ENCODE measurements around the gene FOXO1.

FOXO1 gene

DNA sequence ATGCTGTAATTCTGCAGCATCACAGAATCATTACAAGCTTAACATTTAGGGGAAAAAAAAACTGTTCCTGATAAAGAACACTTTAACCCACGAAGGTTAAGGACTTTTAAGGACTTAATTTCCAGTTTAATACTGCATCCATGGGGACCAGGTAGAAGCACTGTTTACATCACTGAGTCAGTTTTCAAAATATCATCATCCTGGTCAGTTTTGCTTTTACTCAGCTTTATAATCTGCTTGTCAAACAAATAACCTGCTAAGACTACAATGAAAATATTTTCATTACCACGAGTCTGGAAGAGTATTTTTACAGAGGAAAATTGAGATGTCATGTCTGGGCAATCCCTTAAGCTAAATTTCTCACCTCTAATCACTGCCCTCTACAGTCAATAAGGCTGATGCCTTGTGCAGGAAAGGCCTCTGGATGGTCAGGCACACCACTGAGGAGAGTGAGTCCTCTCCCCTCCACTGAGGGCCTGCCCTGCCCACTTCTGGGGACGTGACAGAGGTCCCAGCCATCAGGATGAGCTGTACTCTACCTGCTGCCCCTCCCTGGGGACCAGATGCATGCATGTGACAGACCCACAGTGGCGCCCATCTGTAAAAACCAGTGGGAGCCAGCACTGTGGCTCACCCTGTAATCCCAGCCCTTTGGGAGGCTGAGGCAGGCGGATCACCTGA lies 31.0 kb downstream of the FOXO1 start:
- Histone ChIP-seq H3K27me3 (replicated peaks; ENCODE audit: control insufficient read depth, insufficient read depth, low read length) (no peaks in the 10 kb centered on the region), H3K36me3 (ENCODE audit: control insufficient read depth, insufficient read depth, low read length, severe bottlenecking) (peaks cover 11% of the 10 kb centered on the region), H3K9me3 (ENCODE audit: control insufficient read depth, low read length) (no peaks in the 10 kb centered on the region), H3K9ac (ENCODE audit: low read length) (no peak overlapping the region), H3K4me1 (ENCODE audit: control insufficient read depth, insufficient read depth, low read length) (peaks cover 41% of the 10 kb centered on the region), H3K4me3 (ENCODE audit: low read length) (no peak overlapping the region)
- no peak for DNase-seq (ENCODE audit: low read depth)

DNA sequence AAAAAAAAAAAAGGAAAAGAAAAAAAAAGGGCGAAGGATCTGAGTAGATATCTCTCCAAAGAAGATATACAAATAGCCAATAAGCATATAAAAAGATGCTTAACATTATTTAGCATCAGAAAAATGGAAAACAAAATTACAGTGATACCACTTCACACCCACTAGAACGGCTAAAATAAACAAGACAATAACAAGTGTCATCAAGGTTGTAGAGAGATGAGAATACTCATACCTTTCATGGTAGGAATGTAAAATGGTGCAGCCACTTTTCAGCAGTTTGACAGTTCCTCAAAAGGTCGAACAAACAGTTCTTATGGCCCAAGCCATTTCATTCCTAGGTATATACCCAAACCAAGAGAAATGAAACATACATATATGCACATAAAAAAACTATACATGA lies 33.5 kb downstream of the FOXO1 start:
- no peaks in the 10 kb centered on the region for H3K9me3 ChIP-seq (ENCODE audit: control insufficient read depth, low read length)
- H3K36me3 ChIP-seq (ENCODE audit: control insufficient read depth, insufficient read depth, low read length, severe bottlenecking): peaks cover 14% of the 10 kb centered on the region
- DNase-seq (ENCODE audit: low read depth): no peak
- H3K27me3 ChIP-seq (replicated peaks; ENCODE audit: control insufficient read depth, insufficient read depth, low read length): no peaks in the 10 kb centered on the region
- H3K9ac ChIP-seq (ENCODE audit: low read length): no peak overlapping the region
- H3K4me1 ChIP-seq (ENCODE audit: control insufficient read depth, insufficient read depth, low read length): peaks cover 16% of the 10 kb centered on the region
- no peak overlapping the region for H3K4me3 ChIP-seq (ENCODE audit: low read length)

DNA sequence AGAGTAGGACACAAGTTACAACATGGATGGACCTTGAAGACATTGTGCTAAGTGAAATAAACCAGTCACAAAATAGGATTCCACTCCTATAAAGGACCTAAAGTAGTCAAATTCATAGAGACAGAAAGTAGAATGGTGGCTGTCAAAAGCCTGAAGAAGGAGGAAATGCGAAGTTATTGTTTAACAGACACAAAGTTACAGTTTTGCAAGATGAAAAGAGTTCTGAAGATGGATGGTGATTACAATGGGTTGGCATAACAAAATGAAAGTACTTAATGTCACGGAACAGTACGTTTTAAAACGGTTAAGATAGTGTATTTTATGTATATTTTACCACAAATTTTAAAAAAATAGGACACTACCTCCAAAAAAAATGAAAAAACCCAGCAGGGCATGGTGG lies 34.8 kb downstream of the FOXO1 start:
- Histone ChIP-seq H3K9me3 (ENCODE audit: control insufficient read depth, low read length) (no peaks in the 10 kb centered on the region), H3K9ac (ENCODE audit: low read length) (no peak overlapping the region), H3K36me3 (ENCODE audit: control insufficient read depth, insufficient read depth, low read length, severe bottlenecking) (peaks cover 19% of the 10 kb centered on the region), H3K27me3 (replicated peaks; ENCODE audit: control insufficient read depth, insufficient read depth, low read length) (no peaks in the 10 kb centered on the region), H3K4me3 (ENCODE audit: low read length) (no peak overlapping the region), H3K4me1 (ENCODE audit: control insufficient read depth, insufficient read depth, low read length) (peaks cover 11% of the 10 kb centered on the region)
- no peak for DNase-seq (ENCODE audit: low read depth)

DNA sequence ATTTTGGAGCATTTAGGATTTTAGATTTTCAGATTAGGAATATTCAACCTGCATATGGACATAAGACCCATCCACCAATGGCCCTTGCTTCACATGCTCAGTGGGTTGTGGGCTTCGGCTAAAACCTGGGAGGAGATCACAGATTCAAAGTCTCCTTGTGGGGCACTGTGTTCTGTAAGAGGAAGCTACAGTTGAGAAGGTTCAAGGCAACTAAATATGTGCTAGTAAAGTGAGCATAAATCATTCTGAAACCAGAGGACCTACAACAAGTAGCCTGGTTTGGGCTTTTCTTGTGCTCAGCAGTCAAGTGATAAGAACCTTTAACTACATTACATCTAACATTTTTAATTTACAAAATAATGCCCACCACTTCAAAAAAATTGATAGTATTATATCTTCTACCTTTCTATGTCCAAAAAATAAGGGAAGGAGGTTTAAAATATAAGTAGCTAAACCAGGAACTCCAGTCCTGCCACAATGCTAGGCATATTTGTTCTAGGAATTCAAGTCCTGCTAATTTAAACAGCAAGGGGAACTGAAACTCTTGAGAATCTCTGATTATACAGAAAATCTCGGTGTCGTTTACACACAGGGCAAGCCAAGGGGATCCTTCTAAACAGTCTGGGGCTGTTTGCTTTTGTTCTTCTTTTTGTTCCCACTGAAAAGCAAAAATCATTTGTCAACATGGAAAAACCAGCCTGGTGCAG lies 36.6 kb downstream of the FOXO1 start:
- no peak overlapping the region for H3K4me3 ChIP-seq (ENCODE audit: low read length)
- H3K36me3 ChIP-seq (ENCODE audit: control insufficient read depth, insufficient read depth, low read length, severe bottlenecking): peaks cover 19% of the 10 kb centered on the region
- DNase-seq (ENCODE audit: low read depth): no peak
- no peak overlapping the region for H3K9ac ChIP-seq (ENCODE audit: low read length)
- no peaks in the 10 kb centered on the region for H3K9me3 ChIP-seq (ENCODE audit: control insufficient read depth, low read length)
- H3K4me1 ChIP-seq (ENCODE audit: control insufficient read depth, insufficient read depth, low read length): peaks cover 25% of the 10 kb centered on the region
- H3K27me3 ChIP-seq (replicated peaks; ENCODE audit: control insufficient read depth, insufficient read depth, low read length): no peaks in the 10 kb centered on the region

- Histone ChIP-seq H3K9me3 (ENCODE audit: control insufficient read depth, low read length) (no peaks in the 10 kb centered on the region), H3K36me3 (ENCODE audit: control insufficient read depth, insufficient read depth, low read length, severe bottlenecking) (peaks cover 20% of the 10 kb centered on the region), H3K4me1 (ENCODE audit: control insufficient read depth, insufficient read depth, low read length) (peaks cover 49% of the 10 kb centered on the region), H3K4me3 (ENCODE audit: low read length) (no peak overlapping the region), H3K9ac (ENCODE audit: low read length) (no peak overlapping the region), H3K27me3 (replicated peaks; ENCODE audit: control insufficient read depth, insufficient read depth, low read length) (no peaks in the 10 kb centered on the region)
- DNase-seq (ENCODE audit: low read depth): no peak
Observed at GRCh38 chr13:40626977-40627376, 39.5 kb downstream of the FOXO1 start.

- Histone ChIP-seq H3K4me3 (ENCODE audit: low read length) (no peak overlapping the region), H3K9me3 (ENCODE audit: control insufficient read depth, low read length) (no peaks in the 10 kb centered on the region), H3K36me3 (ENCODE audit: control insufficient read depth, insufficient read depth, low read length, severe bottlenecking) (peaks cover 18% of the 10 kb centered on the region), H3K9ac (ENCODE audit: low read length) (no peak overlapping the region), H3K4me1 (ENCODE audit: control insufficient read depth, insufficient read depth, low read length) (peaks cover 53% of the 10 kb centered on the region), H3K27me3 (replicated peaks; ENCODE audit: control insufficient read depth, insufficient read depth, low read length) (no peaks in the 10 kb centered on the region)
- DNase-seq (ENCODE audit: low read depth): no peak
Observed at GRCh38 chr13:40626561-40626960, 39.9 kb downstream of the FOXO1 start.

GRCh38 chr13:40624986-40625385 lies 41.5 kb downstream of the FOXO1 start:
- Histone ChIP-seq H3K9ac (ENCODE audit: low read length) (no peak overlapping the region), H3K36me3 (ENCODE audit: control insufficient read depth, insufficient read depth, low read length, severe bottlenecking) (peaks cover 12% of the 10 kb centered on the region), H3K9me3 (ENCODE audit: control insufficient read depth, low read length) (no peaks in the 10 kb centered on the region), H3K27me3 (replicated peaks; ENCODE audit: control insufficient read depth, insufficient read depth, low read length) (no peaks in the 10 kb centered on the region), H3K4me1 (ENCODE audit: control insufficient read depth, insufficient read depth, low read length) (peaks cover 67% of the 10 kb centered on the region), H3K4me3 (ENCODE audit: low read length) (no peak overlapping the region)
- DNase-seq (ENCODE audit: low read depth): no peak

DNA sequence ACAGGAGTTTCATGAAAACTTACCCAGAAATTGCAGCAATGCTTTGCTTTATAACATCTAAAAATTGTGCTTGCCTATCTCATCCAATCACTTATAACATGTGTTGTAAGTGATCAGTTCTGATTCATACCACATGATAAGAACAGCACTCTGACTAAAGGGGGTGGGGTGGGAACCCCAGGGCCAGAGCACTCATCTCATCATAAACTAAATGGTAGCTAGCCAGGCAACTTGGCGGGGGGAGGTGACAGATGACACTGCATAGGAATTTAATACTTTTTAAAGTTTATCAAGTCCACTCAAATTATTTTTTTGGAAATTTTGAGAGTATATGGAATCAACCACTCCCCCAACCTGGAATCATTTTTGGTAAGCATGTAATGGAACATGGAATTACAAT lies 42.1 kb downstream of the FOXO1 start:
- Histone ChIP-seq H3K27me3 (replicated peaks; ENCODE audit: control insufficient read depth, insufficient read depth, low read length) (no peaks in the 10 kb centered on the region), H3K36me3 (ENCODE audit: control insufficient read depth, insufficient read depth, low read length, severe bottlenecking) (peaks cover 12% of the 10 kb centered on the region), H3K4me1 (ENCODE audit: control insufficient read depth, insufficient read depth, low read length) (peaks cover 73% of the 10 kb centered on the region), H3K4me3 (ENCODE audit: low read length) (peak overlapping the region; percentile 26), H3K9ac (ENCODE audit: low read length) (no peak overlapping the region), H3K9me3 (ENCODE audit: control insufficient read depth, low read length) (no peaks in the 10 kb centered on the region)
- no peak for DNase-seq (ENCODE audit: low read depth)

DNA sequence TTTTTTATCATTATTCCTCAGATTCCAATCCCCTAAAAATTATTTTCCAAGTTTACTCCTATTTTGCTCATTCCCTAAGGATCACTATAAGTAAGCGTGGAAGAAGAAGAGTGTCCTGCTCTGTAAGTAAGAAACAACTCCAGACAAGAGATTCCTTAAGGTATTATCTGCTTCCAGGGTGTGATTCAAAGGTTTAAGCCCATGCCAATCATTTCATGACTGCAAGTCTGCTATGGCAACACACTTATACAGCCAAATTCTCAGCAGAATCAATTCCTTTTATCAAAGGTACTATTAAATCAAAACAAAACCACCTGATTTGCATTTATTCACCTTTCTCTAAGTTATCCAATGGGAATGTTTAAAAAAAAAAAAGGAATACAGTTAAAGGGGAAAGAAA lies 43.7 kb downstream of the FOXO1 start:
- Histone ChIP-seq H3K9ac (ENCODE audit: low read length) (no peak overlapping the region), H3K9me3 (ENCODE audit: control insufficient read depth, low read length) (no peaks in the 10 kb centered on the region), H3K4me3 (ENCODE audit: low read length) (peak overlapping the region; percentile 5), H3K36me3 (ENCODE audit: control insufficient read depth, insufficient read depth, low read length, severe bottlenecking) (peaks cover 9% of the 10 kb centered on the region), H3K27me3 (replicated peaks; ENCODE audit: control insufficient read depth, insufficient read depth, low read length) (no peaks in the 10 kb centered on the region), H3K4me1 (ENCODE audit: control insufficient read depth, insufficient read depth, low read length) (peaks cover 89% of the 10 kb centered on the region)
- DNase-seq (ENCODE audit: low read depth): no peak

- Histone ChIP-seq H3K4me1 (ENCODE audit: control insufficient read depth, insufficient read depth, low read length) (peaks cover 94% of the 10 kb centered on the region), H3K9me3 (ENCODE audit: control insufficient read depth, low read length) (no peaks in the 10 kb centered on the region), H3K27me3 (replicated peaks; ENCODE audit: control insufficient read depth, insufficient read depth, low read length) (no peaks in the 10 kb centered on the region), H3K4me3 (ENCODE audit: low read length) (no peak overlapping the region), H3K36me3 (ENCODE audit: control insufficient read depth, insufficient read depth, low read length, severe bottlenecking) (peaks cover 12% of the 10 kb centered on the region), H3K9ac (ENCODE audit: low read length) (no peak overlapping the region)
- DNase-seq (ENCODE audit: low read depth): no peak
Observed at GRCh38 chr13:40622246-40622645, 44.2 kb downstream of the FOXO1 start.

DNA sequence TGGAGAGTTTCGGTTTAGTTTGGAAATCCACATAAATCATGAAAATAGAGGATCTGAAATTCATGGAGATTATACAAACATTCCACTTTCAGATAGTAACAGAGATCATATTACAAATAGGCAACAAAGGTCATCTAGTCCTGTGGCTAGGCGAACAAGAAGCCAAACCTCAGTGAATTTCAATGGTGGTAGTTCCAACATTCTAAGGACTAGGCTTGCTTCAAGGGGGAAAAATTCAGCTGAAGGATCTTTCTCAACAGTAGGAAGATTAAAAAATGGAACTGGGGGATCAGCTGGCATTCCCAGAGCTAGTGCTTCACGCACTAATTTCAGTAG lies 47.0 kb downstream of the FOXO1 start:
- peak overlapping the region; percentile 54 for H3K9ac ChIP-seq (ENCODE audit: low read length)
- H3K4me1 ChIP-seq (ENCODE audit: control insufficient read depth, insufficient read depth, low read length): peaks cover 77% of the 10 kb centered on the region
- no peaks in the 10 kb centered on the region for H3K9me3 ChIP-seq (ENCODE audit: control insufficient read depth, low read length)
- H3K27me3 ChIP-seq (replicated peaks; ENCODE audit: control insufficient read depth, insufficient read depth, low read length): no peaks in the 10 kb centered on the region
- peak overlapping the region; percentile 69 for H3K4me3 ChIP-seq (ENCODE audit: low read length)
- H3K36me3 ChIP-seq (ENCODE audit: control insufficient read depth, insufficient read depth, low read length, severe bottlenecking): peaks cover 8% of the 10 kb centered on the region
- DNase-seq (ENCODE audit: low read depth): no peak
